Activated T-helper 1 cell treated with anti-CD3 and anti-CD28 coated beads, Interleukin-12 subunit alpha, Interleukin-12 subunit beta, Interleukin-2, Interleukin-4 antibody, amounts not matched to agents 30 ng/mL and 10 ng/mL and 1 ng/mL, durations not matched to agents 14 hours and 24 hours and 36 hours (primary cell): ENCODE results near the gene SNUPN. TPM values are rescaled to one million over a fixed set of nuclear protein-coding genes. Genes with fewer than 3 reads are reported as not detected.

Experiments used
- DNase-seq: peaks from one replicate; pipeline ENCODE4 v3.0.0; 2021; ENCODE audit warnings: low spot score
- H3K27ac Mint-ChIP-seq: one replicate; pipeline ENCODE4 v1.8.0; 2021; ENCODE audit warnings: mild to moderate bottlenecking, mixed read lengths
- H3K27me3 Mint-ChIP-seq: one replicate; pipeline ENCODE4 v1.8.0; 2022; ENCODE audit warnings: mild to moderate bottlenecking, moderate library complexity, mixed read lengths; ENCODE audit not compliant: insufficient read depth
- H3K36me3 Mint-ChIP-seq: one replicate; pipeline ENCODE4 v1.8.0; 2021; ENCODE audit warnings: low read depth, mixed read lengths
- H3K4me1 Mint-ChIP-seq: one replicate; pipeline ENCODE4 v1.8.0; 2021; ENCODE audit warnings: low read depth, mixed read lengths
- H3K4me3 Mint-ChIP-seq: one replicate; pipeline ENCODE4 v1.8.0; 2021; ENCODE audit warnings: mild to moderate bottlenecking, moderate library complexity, mixed read lengths
- H3K9me3 Mint-ChIP-seq: one replicate; pipeline ENCODE4 v1.8.0; 2021; ENCODE audit warnings: mixed read lengths
- intact Hi-C: fragments of 100-400 bp; cut with micrococcal nuclease; formaldehyde crosslinking; loops from one replicate; pipeline ENCODE4 v1.15.1; 2024
- total RNA-seq: library from RNA; stranded (reverse); gene quantifications from 2 replicates; pipeline ENCODE4 v1.2.3, GENCODE V29; 2022

The SNUPN gene
- total RNA-seq, 1 donor from 2014 or later = 30.8 TPM

DNA sequence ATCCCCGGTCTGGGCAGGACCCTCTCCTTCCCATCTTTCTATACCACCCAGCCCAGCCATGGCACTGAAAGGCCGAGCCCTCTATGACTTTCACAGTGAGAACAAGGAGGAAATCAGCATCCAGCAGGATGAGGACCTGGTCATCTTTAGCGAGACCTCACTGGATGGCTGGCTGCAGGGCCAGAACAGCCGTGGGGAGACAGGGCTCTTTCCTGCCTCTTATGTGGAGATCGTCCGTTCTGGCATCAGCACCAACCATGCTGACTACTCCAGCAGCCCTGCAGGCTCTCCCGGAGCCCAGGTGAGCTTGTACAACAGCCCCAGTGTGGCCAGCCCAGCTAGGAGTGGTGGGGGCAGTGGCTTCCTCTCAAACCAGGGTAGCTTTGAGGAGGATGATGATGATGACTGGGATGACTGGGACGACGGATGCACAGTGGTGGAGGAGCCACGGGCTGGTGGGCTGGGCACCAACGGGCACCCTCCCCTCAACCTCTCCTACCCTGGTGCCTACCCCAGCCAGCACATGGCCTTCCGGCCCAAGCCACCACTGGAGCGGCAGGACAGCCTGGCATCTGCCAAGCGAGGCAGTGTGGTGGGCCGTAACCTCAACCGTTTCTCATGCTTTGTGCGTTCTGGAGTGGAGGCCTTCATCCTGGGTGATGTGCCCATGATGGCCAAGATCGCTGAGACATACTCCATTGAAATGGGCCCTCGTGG is 23.7 kb upstream of the SNUPN start:
- intact Hi-C loops = loop anchor here (10.0 kb wide), 2 partner anchors 1366 to 1654 kb away; partner anchors contain the start of genes PML and STOML1
- Mint-ChIP-seq H3K36me3 (peaks cover 3% of the 10 kb centered on the region), H3K4me1 (peaks cover 49% of the 10 kb centered on the region), H3K4me3 (peak overlapping the region; percentile 69), H3K9me3 (no peaks in the 10 kb centered on the region), H3K27ac (no peak overlapping the region), H3K27me3 (peaks cover 12% of the 10 kb centered on the region)
- DNase-seq = no peak

DNA sequence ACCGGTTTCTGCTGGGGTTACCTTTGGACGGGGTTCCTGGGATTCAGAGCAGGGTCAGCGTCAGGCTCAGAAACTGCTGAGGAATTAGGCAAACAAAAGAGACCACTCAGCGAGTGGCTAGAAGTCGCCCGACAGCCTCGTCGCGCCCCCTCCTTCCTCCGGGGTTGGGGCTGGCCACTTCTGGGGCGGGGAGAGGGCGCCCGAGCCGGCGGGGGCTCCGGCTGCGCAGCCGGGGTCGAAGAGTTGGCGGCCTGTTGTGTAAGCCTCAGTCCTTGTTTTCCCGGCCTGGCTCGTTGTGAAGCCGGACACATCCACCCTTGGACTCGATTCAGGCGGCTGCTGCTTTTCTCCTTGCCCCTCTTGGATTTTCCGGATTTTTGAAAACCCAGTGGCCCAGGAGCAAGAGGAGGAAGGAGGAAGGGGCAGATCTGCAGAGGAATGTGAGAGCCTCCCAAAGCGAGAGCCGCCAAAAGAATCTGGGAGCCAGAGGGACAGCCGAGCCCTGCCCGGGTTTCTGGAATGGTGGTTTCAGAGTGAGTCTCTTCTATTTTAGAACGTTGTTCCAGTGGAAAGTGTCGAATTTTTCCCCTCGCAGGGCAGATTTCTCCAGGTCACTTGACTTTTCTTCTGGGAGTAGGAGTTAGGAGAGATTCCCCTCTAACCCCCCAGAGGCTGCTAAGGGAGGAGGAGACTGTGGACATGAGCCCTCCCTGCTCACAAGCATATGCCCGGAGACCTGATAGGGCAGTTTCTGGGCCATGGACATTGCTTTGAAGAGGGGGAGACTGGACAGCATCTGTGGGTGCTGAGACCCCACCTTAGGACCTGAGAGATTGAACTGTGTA is 22.9 kb upstream of the SNUPN start:
- H3K27me3 Mint-ChIP-seq = peaks cover 13% of the 10 kb centered on the region
- H3K4me3 Mint-ChIP-seq = peak overlapping the region; percentile 82
- H3K4me1 Mint-ChIP-seq = peaks cover 49% of the 10 kb centered on the region
- DNase-seq = no peak
- H3K9me3 Mint-ChIP-seq = no peaks in the 10 kb centered on the region
- intact Hi-C loops = loop anchor here (10.0 kb wide), 2 partner anchors 1366 to 1654 kb away; partner anchors contain the start of genes PML and STOML1
- peaks cover 3% of the 10 kb centered on the region for H3K36me3 Mint-ChIP-seq
- peak overlapping the region; percentile 54 for H3K27ac Mint-ChIP-seq

DNA sequence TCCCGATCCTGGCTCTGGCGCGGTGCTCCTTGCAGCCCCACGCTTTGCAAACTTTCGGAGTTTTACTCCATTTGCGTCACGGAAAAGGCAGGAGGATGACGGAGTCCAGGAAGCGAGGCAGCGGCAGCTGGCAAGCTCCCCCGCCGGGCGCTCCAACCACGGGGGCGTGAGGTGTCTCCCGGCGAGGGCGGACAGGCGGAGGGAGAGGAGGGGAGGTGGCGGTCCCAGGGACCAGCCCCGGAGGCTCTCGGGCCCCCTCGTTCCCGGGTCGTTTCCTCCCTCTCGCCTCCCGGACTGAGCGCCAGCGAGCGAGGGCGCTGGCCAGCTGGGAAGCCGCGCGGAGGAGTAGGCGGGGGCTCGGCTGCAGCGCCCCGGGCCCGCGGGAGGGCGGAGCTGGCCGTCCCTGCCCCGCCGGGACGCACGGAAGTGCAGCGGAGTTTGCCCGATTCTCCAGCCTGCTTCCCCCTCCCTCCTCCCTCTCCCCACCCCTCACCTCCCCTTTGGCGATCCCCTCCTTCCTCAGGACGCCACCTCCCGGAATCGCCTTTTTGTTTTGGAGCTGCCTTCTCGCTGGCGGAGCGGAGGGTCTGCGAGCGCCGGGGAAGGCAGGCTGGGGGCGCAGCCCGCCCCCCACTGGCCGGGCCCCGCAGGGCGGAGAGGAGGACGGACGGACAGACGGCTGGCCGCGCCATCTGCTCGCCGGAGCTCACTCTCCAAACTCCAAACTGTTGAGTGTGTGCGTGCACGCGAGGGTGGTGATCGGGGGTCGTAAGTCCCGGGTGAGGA is 22.0 kb upstream of the SNUPN start, which contains the start of gene SNX33:
TSS of gene SNX33 (plus strand) at position 543 of the 786 bp plus-strand sequence. CDS start 1,191 bp downstream, outside the sequence.
- Mint-ChIP-seq H3K4me1 (peaks cover 49% of the 10 kb centered on the region), H3K27me3 (peaks cover 12% of the 10 kb centered on the region), H3K27ac (peak within 1 kb of the TSS; percentile 88), H3K4me3 (peak within 1 kb of the TSS; percentile 89), H3K36me3 (peaks cover 3% of the 10 kb centered on the region), H3K9me3 (no peaks in the 10 kb centered on the region)
- intact Hi-C loops = loop anchor here (1.0 to 10.0 kb wide), 3 partner anchors 8 to 1653 kb away; partner anchors contain the start of genes PML and STOML1
- DNase-seq = peak; percentile 52

DNA sequence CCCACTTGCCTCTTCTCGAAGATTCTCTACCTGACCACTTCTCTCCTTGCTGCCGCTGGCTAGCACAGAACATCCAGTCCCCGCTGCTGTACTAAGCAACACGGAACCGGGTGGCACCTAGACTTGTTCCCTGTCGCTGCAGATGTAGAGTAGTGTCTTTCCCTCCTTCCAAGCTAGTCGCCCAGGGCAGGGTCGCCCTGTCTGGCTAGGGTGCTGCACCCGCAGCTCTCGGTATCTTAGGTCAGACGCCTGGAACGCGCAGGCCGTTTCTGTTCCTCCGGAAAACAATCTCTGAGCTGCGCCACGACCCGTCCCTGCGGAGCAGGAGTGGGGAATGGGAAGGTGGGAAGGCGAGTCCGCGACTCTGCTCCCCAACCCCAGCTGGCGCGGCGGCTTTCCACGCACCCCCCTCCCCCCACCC is 21.4 kb upstream of the SNUPN start:
- H3K27me3 Mint-ChIP-seq = peaks cover 12% of the 10 kb centered on the region
- peak overlapping the region; percentile 88 for H3K27ac Mint-ChIP-seq
- intact Hi-C loops = loop anchor here (1.0 to 10.0 kb wide), 3 partner anchors 8 to 1652 kb away; partner anchors contain the start of genes PML and STOML1
- H3K36me3 Mint-ChIP-seq = peaks cover 3% of the 10 kb centered on the region
- DNase-seq = no peak
- peaks cover 51% of the 10 kb centered on the region for H3K4me1 Mint-ChIP-seq
- no peaks in the 10 kb centered on the region for H3K9me3 Mint-ChIP-seq
- peak overlapping the region; percentile 89 for H3K4me3 Mint-ChIP-seq

DNA sequence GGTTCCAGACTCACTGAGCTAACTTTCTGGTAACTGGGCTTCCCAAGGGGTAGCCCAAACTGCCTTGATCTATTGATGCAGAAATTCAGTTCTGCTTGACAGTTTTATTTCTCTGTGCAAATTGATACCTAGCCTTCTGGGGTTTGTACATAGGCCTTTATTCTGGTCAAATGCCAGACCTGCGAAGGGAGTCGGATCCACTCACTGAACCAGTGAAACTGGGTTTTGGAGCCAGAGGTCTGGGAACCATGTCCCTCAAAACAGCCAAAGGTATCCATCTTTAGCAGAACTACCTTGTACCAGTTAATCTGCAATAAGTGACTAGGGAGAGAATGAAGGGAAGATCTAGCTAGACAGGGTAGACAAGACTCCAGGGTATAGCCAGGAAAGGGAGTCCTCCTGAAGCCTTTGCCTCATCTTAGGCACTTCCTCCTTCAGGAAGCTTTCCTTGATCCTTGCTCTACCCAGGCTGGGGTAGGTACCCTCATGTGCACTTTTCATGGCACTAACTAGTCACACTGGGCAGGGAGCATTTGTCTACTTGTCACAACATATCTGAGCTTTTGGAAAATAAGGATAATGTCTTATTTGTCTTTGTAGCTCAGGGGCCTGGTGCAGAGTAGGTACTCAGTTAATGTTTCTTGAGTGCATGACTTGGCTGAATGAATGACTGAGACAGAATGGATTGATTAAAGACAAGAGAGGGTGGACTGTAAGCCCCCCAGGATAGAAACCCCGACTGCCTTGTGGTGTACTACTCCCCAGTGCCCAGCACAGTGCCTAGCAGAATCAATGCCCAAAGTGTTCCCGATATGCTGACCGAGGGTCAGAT is 20.8 kb upstream of the SNUPN start:
- no peak for DNase-seq
- Mint-ChIP-seq H3K27me3 (peaks cover 12% of the 10 kb centered on the region), H3K27ac (peak overlapping the region; percentile 88), H3K36me3 (peaks cover 3% of the 10 kb centered on the region), H3K4me3 (peak overlapping the region; percentile 89), H3K4me1 (peaks cover 46% of the 10 kb centered on the region), H3K9me3 (no peaks in the 10 kb centered on the region)
- intact Hi-C loops = loop anchor here (10.0 kb wide), 2 partner anchors 1368 to 1652 kb away; partner anchors contain the start of genes PML and STOML1

DNA sequence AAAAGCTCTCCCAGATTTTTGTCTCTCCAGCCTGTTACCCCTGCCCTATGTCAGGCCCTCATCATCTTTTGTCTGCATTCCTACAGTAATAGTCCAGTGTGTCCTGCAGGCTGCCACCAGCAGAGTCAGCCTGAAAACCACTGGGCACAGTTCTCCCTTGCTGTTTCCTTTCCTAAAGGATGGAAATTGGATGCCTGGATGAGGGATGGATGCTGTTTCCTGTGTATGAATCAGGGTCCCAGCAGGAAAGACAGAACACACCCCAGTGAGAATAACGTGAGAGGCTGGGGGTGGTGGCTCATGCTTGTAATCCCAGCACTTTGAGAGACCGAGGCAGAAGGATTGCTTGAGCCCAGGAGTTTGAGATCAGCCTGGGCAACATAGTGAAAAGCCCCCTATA is 18.9 kb upstream of the SNUPN start:
- H3K9me3 Mint-ChIP-seq = no peaks in the 10 kb centered on the region
- DNase-seq = no peak
- H3K4me1 Mint-ChIP-seq = peaks cover 34% of the 10 kb centered on the region
- no peak overlapping the region for H3K4me3 Mint-ChIP-seq
- peaks cover under 1% of the 10 kb centered on the region for H3K36me3 Mint-ChIP-seq
- intact Hi-C loops = loop anchor here (10.0 kb wide), 2 partner anchors 1370 to 1650 kb away; partner anchors contain the start of genes PML and STOML1
- peaks cover 13% of the 10 kb centered on the region for H3K27me3 Mint-ChIP-seq
- no peak overlapping the region for H3K27ac Mint-ChIP-seq

DNA sequence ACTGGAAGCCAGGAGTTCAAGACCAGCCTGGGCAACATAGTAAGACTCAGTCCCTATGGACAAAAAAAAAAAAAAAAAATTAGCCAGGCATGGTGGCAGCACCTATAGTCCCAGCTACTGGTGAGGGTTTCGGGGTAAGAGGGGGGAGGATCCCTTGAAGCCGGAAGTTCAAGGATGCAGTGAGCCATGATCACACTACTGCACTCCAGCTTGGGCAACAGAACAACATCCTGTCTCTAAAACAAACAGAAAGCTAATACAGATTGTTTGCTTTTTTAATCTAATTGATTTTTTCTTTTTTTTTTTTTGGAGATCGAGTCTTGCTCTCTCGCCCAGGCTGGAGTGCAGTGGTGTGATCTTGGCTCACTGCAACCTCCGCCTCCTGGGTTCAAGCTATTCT is 16.1 kb upstream of the SNUPN start:
- Mint-ChIP-seq H3K36me3 (peaks cover 15% of the 10 kb centered on the region), H3K4me3 (no peak overlapping the region), H3K27ac (no peak overlapping the region), H3K27me3 (peaks cover 7% of the 10 kb centered on the region), H3K4me1 (peaks cover 42% of the 10 kb centered on the region), H3K9me3 (no peaks in the 10 kb centered on the region)
- intact Hi-C loops = loop anchor here (10.0 kb wide), 2 partner anchors 1373 to 1647 kb away; partner anchors contain the start of genes PML and STOML1
- no peak for DNase-seq

DNA sequence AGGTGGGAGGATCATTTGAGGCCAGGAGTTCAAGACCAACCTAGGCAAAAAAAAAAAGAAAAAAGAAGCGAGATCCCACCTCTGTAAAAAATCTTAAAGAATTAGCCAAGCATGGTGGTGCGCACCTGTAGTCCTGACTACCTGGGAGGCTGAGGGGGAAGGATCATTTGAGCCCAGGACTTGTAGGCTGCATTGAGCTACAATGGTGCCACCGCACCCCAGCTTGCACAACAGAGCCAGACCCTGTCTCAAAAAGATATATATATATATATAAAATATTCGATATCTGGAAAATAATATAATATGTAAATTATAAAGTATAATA is 15.6 kb upstream of the SNUPN start:
- no peaks in the 10 kb centered on the region for H3K9me3 Mint-ChIP-seq
- intact Hi-C loops = loop anchor here (10.0 kb wide), 2 partner anchors 1374 to 1646 kb away; partner anchors contain the start of genes PML and STOML1
- H3K27me3 Mint-ChIP-seq = peaks cover 7% of the 10 kb centered on the region
- peak overlapping the region; percentile 94 for H3K27ac Mint-ChIP-seq
- peak overlapping the region; percentile 90 for H3K4me3 Mint-ChIP-seq
- peaks cover 15% of the 10 kb centered on the region for H3K36me3 Mint-ChIP-seq
- no peak for DNase-seq
- H3K4me1 Mint-ChIP-seq = peaks cover 39% of the 10 kb centered on the region

DNA sequence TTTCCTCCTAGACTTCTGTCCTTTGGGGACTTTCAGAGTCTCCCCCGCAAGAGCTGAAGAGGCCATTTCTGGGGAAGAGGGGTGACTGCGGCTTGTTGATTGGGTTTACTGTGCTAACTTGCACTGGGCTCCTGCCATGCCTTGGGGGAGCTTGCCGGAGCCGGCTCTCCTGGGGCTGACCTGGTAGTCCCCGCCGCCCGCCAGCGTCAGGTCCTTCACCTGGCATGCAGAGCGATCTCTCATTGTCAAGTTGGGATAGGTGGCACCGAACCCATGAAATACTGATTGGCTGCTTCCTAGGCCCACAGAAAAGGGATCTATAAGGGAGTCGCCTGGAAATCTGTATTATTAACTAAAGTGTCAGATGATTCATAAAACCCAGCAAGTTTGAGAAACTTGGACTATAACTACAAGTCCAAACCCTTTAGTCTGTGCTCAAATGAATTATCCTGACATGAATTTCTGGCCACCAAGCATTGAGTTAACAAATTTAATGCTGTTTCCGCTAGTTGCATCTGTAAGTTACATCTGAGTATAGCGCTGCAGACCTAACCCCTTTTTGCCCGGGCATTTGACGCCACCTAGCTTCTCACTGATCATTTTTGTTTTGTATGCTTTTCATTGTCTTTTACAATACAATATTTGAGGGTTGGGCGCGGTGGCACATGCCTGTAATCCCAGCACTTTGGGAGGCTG is 15.1 kb upstream of the SNUPN start:
- H3K36me3 Mint-ChIP-seq = peaks cover 16% of the 10 kb centered on the region
- peak overlapping the region; percentile 90 for H3K4me3 Mint-ChIP-seq
- DNase-seq = peak; percentile 51
- H3K27ac Mint-ChIP-seq = peak overlapping the region; percentile 94
- no peaks in the 10 kb centered on the region for H3K9me3 Mint-ChIP-seq
- peaks cover 7% of the 10 kb centered on the region for H3K27me3 Mint-ChIP-seq
- H3K4me1 Mint-ChIP-seq = peaks cover 39% of the 10 kb centered on the region
- intact Hi-C loops = loop anchor here (1.0 to 10.0 kb wide), 9 partner anchors 15 to 1646 kb away; partner anchors contain the start of genes MAN2C1, PML, PTPN9 and SNUPN

DNA sequence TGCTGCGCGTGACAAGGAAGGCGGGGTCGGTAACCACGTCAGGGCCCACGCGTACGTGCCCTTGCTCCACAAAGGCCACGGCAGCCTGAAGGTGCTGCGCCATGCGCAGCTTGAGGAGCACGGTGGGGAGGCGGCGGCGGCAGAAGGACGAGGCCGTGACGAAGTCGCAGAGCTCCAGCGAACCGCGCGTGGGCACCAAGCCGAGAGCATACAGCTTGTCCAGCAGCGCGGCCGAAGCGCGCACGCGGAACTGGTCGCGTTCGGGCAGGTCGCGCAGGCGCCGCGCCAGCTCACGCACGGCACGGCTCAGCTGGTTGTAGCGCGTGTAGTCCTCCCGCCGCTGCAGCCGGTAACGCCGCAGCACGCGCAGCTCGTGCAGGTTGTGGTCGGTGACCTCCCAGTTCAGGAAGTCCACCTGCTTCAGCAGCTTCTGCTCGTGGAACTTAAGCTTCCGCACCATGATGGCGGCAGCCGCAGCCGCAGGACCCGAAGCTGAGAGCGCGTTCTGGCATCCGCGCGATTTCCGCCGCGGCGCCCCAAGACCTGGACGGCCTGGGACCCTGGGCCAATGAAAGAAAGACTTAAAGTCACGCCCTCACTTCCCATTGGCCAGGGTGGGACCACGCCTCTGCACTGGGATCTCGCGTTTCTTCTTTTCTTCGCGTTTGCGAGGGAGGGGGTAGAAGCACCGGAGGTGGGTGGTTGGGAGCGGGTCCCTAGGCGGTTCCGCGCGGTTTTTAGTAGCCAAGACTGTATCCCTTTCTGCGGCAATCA is 14.4 kb upstream of the SNUPN start, which contains the start of gene IMP3:
TSS of gene IMP3 (minus strand) at position 516 of the 774 bp plus-strand sequence. CDS start at position 460, 56 bp downstream.
- Mint-ChIP-seq H3K27me3 (peaks cover 6% of the 10 kb centered on the region), H3K27ac (peak within 1 kb of the TSS; percentile 94), H3K9me3 (no peaks in the 10 kb centered on the region), H3K4me3 (peak within 1 kb of the TSS; percentile 90), H3K4me1 (peaks cover 39% of the 10 kb centered on the region), H3K36me3 (peaks cover 16% of the 10 kb centered on the region)
- peak; percentile 93 for DNase-seq
- intact Hi-C loops = loop anchor here (1.0 to 10.0 kb wide), 11 partner anchors 7 to 1645 kb away; partner anchors contain the start of genes C15orf39, MAN2C1, PML and PTPN9
